ENCODE data around the gene FBXO38. TPM values are rescaled to one million over a fixed set of nuclear protein-coding genes. Genes with fewer than 3 reads are reported as not detected.

FBXO38 gene
- polyA plus RNA-seq, 1 of the 3 experiments (the other 2 are of a cell fraction): 15.5 TPM

GRCh38 chr5:148394587-148395019, 10.8 kb downstream of the FBXO38 start:
- Histone ChIP-seq H3K4me3 (ENCODE audit: low read depth in 2 of 2, low read length in 1 of 2) (no peak overlapping the region), H3K4me2 (no peak overlapping the region), H3K9me2 (no peaks in the 10 kb centered on the region), H3K27me3 (ENCODE audit: insufficient read depth) (no peaks in the 10 kb centered on the region), H4K20me1 (ENCODE audit: insufficient read depth) (peaks cover 38% of the 10 kb centered on the region), H3K36me3 (replicated peaks in 1 of 2; ENCODE audit: control insufficient read depth in 1 of 2, insufficient read depth in 2 of 2, low read length in 1 of 2) (peaks cover 44 to 65% of the 10 kb centered on the region in 2 experiments), H3K9ac (no peak overlapping the region), H3K9me3 (no peaks in the 10 kb centered on the region), H3K79me2 (ENCODE audit: insufficient read depth) (peaks cover 73% of the 10 kb centered on the region), H2AFZ (ENCODE audit: low read depth) (no peak overlapping the region), H3K4me1 (ENCODE audit: control insufficient read depth in 1 of 2, insufficient read depth in 2 of 2, low read depth in 1 of 2, low read length in 1 of 2) (peaks cover 0 to 2% of the 10 kb centered on the region in 2 experiments; a peak in 1 of 4 replicates), H3K27ac (ENCODE audit: low read depth in 2 of 2, low read length in 1 of 2) (no peak overlapping the region), H3F3A (replicated peaks; ENCODE audit: insufficient read depth) (no peaks in the 10 kb centered on the region)
- DNase-seq: no peak
- CTCF ChIA-PET: interaction anchor here (1.3 to 1.7 kb wide), 2 partner anchors 9 to 336 kb away, joined by 3 to 6 read pairs; no protein-coding TSS in a partner anchor
- POLR2A ChIA-PET: no interaction called here
- 86% methylated on average over 3 of the region's 3 CpGs for WGBS (ENCODE audit: low lambda C conversion rate)
- TF ChIP-seq SIN3A (IDR thresholded peaks at IDR 0.05; ENCODE audit: borderline replicate concordance, low read depth, low read length) (no peak), TAF1 (IDR thresholded peaks at IDR 0.05; ENCODE audit: borderline replicate concordance, low read depth, low read length) (no peak), NRF1 (IDR thresholded peaks at IDR 0.05; ENCODE audit: low read depth, low read length) (no peak), FOXJ3 (CRISPR knock-in tag; IDR thresholded peaks at IDR 0.05) (no peak), FOSL2 (IDR thresholded peaks at IDR 0.05; ENCODE audit: borderline replicate concordance, low read depth) (no peak), TEAD4 (IDR thresholded peaks at IDR 0.05; ENCODE audit: borderline replicate concordance, insufficient read depth) (no peak)

GRCh38 chr5:148395031-148395430, 11.3 kb downstream of the FBXO38 start:
- H3K79me2 ChIP-seq (ENCODE audit: insufficient read depth): peaks cover 71% of the 10 kb centered on the region
- POLR2A ChIA-PET: no interaction called here
- WGBS (ENCODE audit: low lambda C conversion rate): 92% methylated on average over 2 of the region's 2 CpGs

More at GRCh38 chr5:148395031-148395430, 11.3 kb downstream of the FBXO38 start:
- Histone ChIP-seq H3K36me3 (replicated peaks in 1 of 2; ENCODE audit: control insufficient read depth in 1 of 2, insufficient read depth in 2 of 2, low read length in 1 of 2) (peaks cover 48 to 69% of the 10 kb centered on the region in 2 experiments), H3K9me2 (no peaks in the 10 kb centered on the region), H4K20me1 (ENCODE audit: insufficient read depth) (peaks cover 38% of the 10 kb centered on the region), H3K9me3 (no peaks in the 10 kb centered on the region), H3K4me3 (ENCODE audit: low read depth in 2 of 2, low read length in 1 of 2) (no peak overlapping the region), H2AFZ (ENCODE audit: low read depth) (no peak overlapping the region), H3K4me2 (no peak overlapping the region), H3F3A (replicated peaks; ENCODE audit: insufficient read depth) (no peaks in the 10 kb centered on the region), H3K4me1 (ENCODE audit: control insufficient read depth in 1 of 2, insufficient read depth in 2 of 2, low read depth in 1 of 2, low read length in 1 of 2) (peaks cover 0 to 2% of the 10 kb centered on the region in 2 experiments; a peak in 1 of 4 replicates), H3K9ac (no peak overlapping the region), H3K27ac (ENCODE audit: low read depth in 2 of 2, low read length in 1 of 2) (no peak overlapping the region), H3K27me3 (ENCODE audit: insufficient read depth) (no peaks in the 10 kb centered on the region)
- DNase-seq: no peak
- no peak for TF ChIP-seq USF2 (IDR thresholded peaks at IDR 0.05; ENCODE audit: borderline replicate concordance, low read depth, low read length)
- TF ChIP-seq SMC3 (IDR thresholded peaks at IDR 0.05; ENCODE audit: low read depth, low read length): no peak
- no peak for TF ChIP-seq FOXM1 (IDR thresholded peaks at IDR 0.05; ENCODE audit: low read depth)
- no peak for TF ChIP-seq GABPA (IDR thresholded peaks at IDR 0.05; ENCODE audit: low read depth)
- no peak for TF ChIP-seq SIN3A (IDR thresholded peaks at IDR 0.05; ENCODE audit: borderline replicate concordance, low read depth, low read length)
- no peak for TF ChIP-seq IRF3 (IDR thresholded peaks at IDR 0.05; ENCODE audit: low read depth, low read length)
- TF ChIP-seq RXRA (IDR thresholded peaks at IDR 0.05; ENCODE audit: borderline replicate concordance, low read depth): no peak
- CTCF ChIA-PET: no interaction called here
